ENCODE data around the gene NDUFA6. TPM values are rescaled to one million over a fixed set of nuclear protein-coding genes. Genes with fewer than 3 reads are reported as not detected.

Gene NDUFA6
- total and polyA plus RNA-seq, 10 of the 15 experiments (the other 5 are each of a cell fraction or from before 2014, with no cell fraction given) = 85.9 to 511 (median 128) TPM

- TF ChIP-seq ZZZ3 (IDR thresholded peaks at IDR 0.05; ENCODE audit: control insufficient read depth, insufficient read length, low read depth) = no peak
- peak; percentile 77; the same call in 1 of the 2 replicates for TF ChIP-seq ZNF592 (IDR thresholded peaks at IDR 0.05)
- TF ChIP-seq PBX3 (IDR thresholded peaks at IDR 0.05; ENCODE audit: insufficient replicate concordance, low read depth, low read length) = peak; percentile 53
- TF ChIP-seq ATF3 (IDR thresholded peaks at IDR 0.05; ENCODE audit: borderline replicate concordance, extremely low read depth, low read depth, low read length) = no peak
- TF ChIP-seq RUNX3 (IDR thresholded peaks at IDR 0.05; ENCODE audit: low read length) = peak; percentile 57
- TF ChIP-seq BRCA1 (IDR thresholded peaks at IDR 0.05; ENCODE audit: low read depth, low read length) = no peak
- no peak for TF ChIP-seq PRDM15 (CRISPR knock-in tag; IDR thresholded peaks at IDR 0.05)
- 0 out of 2 replicates have a peak, but pooled peaks have one; percentile 30 for TF ChIP-seq MYB (IDR thresholded peaks at IDR 0.05; ENCODE audit: borderline replicate concordance, low read depth, low read length)
- no peak; the same call in none of the 2 replicates for TF ChIP-seq PML (IDR thresholded peaks at IDR 0.05; ENCODE audit: low read length)
- TF ChIP-seq STAT3 (IDR thresholded peaks at IDR 0.05; ENCODE audit: low read depth, low read length) = no peak
- no peak for TF ChIP-seq SMAD1 (IDR thresholded peaks at IDR 0.05; ENCODE audit: low read depth, partially characterized antibody)
- TF ChIP-seq SMARCA5 (IDR thresholded peaks at IDR 0.05) = peak; percentile 97
- no peak for TF ChIP-seq NR2C1 (IDR thresholded peaks at IDR 0.05)
- TF ChIP-seq YY1 (IDR thresholded peaks at IDR 0.05; ENCODE audit: low read depth, low read length) = peak; percentile 96
- peak; percentile 56; the same call in 1 of the 2 replicates for TF ChIP-seq ZNF207 (IDR thresholded peaks at IDR 0.05; ENCODE audit: borderline replicate concordance)
- no peak for TF ChIP-seq ATF2 (IDR thresholded peaks at IDR 0.05; ENCODE audit: low read length)
- TF ChIP-seq HDGF (IDR thresholded peaks at IDR 0.05) = peak; percentile 98
- TF ChIP-seq PAX5 (IDR thresholded peaks at IDR 0.05; ENCODE audit: borderline replicate concordance, low read depth, low read length) = peak; percentile 4; the same call in 1 of the 2 replicates
- no peak for TF ChIP-seq FOS (IDR thresholded peaks at IDR 0.05; ENCODE audit: borderline replicate concordance, extremely low read depth, insufficient read length)
Observed at GRCh38 chr22:42090596-42091454, at the start of gene NDUFA6 (continued).

Data from GM12878 (cell line).